Activated naive CD4-positive, alpha-beta T cell treated with anti-CD3 and anti-CD28 coated beads for 36 hours (primary cell): Measurements from ENCODE around the gene CD46. TPM values are rescaled to one million over a fixed set of nuclear protein-coding genes. Genes with fewer than 3 reads are reported as not detected.
A peak's percentile ranks its signal among the peaks of the same experiment; 100 is the strongest.

ENCODE experiments used
- CTCF ChIA-PET: fragments of 350-600 bp; sonication (Branson Sonifier 250); formaldehyde crosslinking; loops from one replicate; lab custom pipeline; 2021; ENCODE audit warnings: antibody characterized with exemption; lab: Charles Lee
- DNase-seq: peaks from one replicate; pipeline ENCODE4 v3.0.0-alpha.2; 2020
- H3K27ac Mint-ChIP-seq: one replicate; pipeline ENCODE4 v1.8.0; 2021; ENCODE audit warnings: mild to moderate bottlenecking, mixed read lengths
- H3K27me3 Mint-ChIP-seq: one replicate; pipeline ENCODE4 v1.8.0; 2021; ENCODE audit warnings: low read depth, mixed read lengths
- H3K36me3 Mint-ChIP-seq: one replicate; pipeline ENCODE4 v1.8.0; 2021; ENCODE audit warnings: low read depth, mixed read lengths
- H3K4me1 Mint-ChIP-seq: one replicate; pipeline ENCODE4 v1.8.0; 2021; ENCODE audit warnings: low read depth, mixed read lengths
- H3K4me3 Mint-ChIP-seq: one replicate; pipeline ENCODE4 v1.8.0; 2021; ENCODE audit warnings: mild to moderate bottlenecking, moderate library complexity, mixed read lengths
- H3K9me3 Mint-ChIP-seq: one replicate; pipeline ENCODE4 v1.8.0; 2021; ENCODE audit warnings: mixed read lengths
- intact Hi-C: fragments of 100-400 bp; cut with micrococcal nuclease; formaldehyde crosslinking; loops from one replicate; pipeline ENCODE4 v1.15.1; 2023
- total RNA-seq, 2 experiments: library from RNA; stranded (reverse); gene quantifications; one replicate each; pipeline ENCODE4 v1.2.3, GENCODE V29; 2021

The CD46 gene
- total RNA-seq, 2 experiments from 2014 or later = 91.0 to 93.4 TPM

DNA sequence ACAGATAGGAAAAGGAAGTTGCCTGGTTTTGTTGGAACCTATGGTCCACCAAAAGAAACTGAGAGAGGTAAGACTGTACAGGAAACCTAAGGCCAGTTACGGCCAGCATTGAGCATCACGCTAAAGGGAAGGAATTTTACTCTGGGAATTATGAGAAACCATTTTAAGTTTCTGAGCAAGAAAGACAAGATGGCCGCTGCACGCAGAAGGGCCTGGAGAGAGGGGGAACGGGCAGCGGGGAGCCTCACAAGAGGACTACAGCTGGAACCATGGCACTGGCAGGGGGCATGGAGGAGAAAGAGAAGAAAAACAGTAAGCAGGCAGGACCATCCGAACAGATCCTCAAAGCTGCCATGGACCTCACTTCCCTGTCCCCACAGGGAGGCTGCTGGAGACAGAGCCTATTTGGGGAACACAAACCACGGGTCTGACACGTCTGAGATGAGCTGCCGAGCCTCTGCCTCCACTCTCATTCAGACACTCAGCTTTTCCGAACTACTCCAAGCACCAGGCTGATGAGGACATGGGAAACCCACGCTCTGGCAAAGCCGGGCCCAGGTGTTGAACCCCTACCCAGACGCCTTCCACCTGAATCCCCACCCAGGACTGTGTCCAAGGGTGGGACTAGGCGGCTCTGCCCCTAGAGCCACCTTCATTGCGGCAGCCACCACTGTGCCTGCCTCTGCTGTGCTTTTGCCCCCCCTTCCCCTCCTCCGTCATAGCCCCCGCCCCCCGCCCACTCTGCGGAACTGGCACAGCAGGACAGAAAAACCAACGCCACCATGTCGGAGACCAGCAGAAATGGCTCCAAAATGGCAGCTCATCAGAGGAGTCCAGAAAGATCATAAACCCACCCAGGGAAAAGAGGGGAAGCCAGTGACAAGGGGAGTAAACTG is 69.0 kb downstream of the CD46 start:
- Mint-ChIP-seq H3K4me1 (peaks cover 87% of the 10 kb centered on the region), H3K36me3 (peaks cover 26% of the 10 kb centered on the region), H3K27ac (peak overlapping the region; percentile 4), H3K9me3 (no peaks in the 10 kb centered on the region), H3K27me3 (no peaks in the 10 kb centered on the region), H3K4me3 (no peak overlapping the region)
- CTCF ChIA-PET = interaction anchor here (1.8 to 4.5 kb wide), 3 partner anchors 23 to 142 kb away, joined by 5 to 36 read pairs (median 34); no protein-coding TSS in a partner anchor
- no peak for DNase-seq
- intact Hi-C loops = loop anchor here (10.0 kb wide), 2 partner anchors 896 to 1934 kb away; partner anchors contain the start of genes FCMR and TRAF3IP3

- no peak for DNase-seq
- Mint-ChIP-seq H3K4me1 (peaks cover 87% of the 10 kb centered on the region), H3K27me3 (no peaks in the 10 kb centered on the region), H3K27ac (no peak overlapping the region), H3K36me3 (peaks cover 22% of the 10 kb centered on the region), H3K4me3 (no peak overlapping the region), H3K9me3 (no peaks in the 10 kb centered on the region)
- intact Hi-C loops = loop anchor here (1.0 to 10.0 kb wide), 3 partner anchors 69 to 1933 kb away; partner anchors contain the start of genes CD46, FCMR and TRAF3IP3
- CTCF ChIA-PET = interaction anchor here (4.3 to 15.6 kb wide), 3 partner anchors 24 to 62 kb away, joined by 34 to 342 read pairs (median 36); no protein-coding TSS in a partner anchor
Measured at GRCh38 chr1:207821464-207822045, 69.7 kb downstream of the CD46 start.

GRCh38 chr1:207822124-207822601 is 70.3 kb downstream of the CD46 start:
- peaks cover 87% of the 10 kb centered on the region for H3K4me1 Mint-ChIP-seq
- H3K4me3 Mint-ChIP-seq = peak overlapping the region; percentile 78
- H3K9me3 Mint-ChIP-seq = no peaks in the 10 kb centered on the region
- intact Hi-C loops = loop anchor here (1.0 to 10.0 kb wide), 3 partner anchors 70 to 1933 kb away; partner anchors contain the start of genes CD46, FCMR and TRAF3IP3
- no peaks in the 10 kb centered on the region for H3K27me3 Mint-ChIP-seq
- CTCF ChIA-PET = interaction anchor here (0.8 to 15.6 kb wide), 9 partner anchors 10 to 141 kb away, joined by 3 to 342 read pairs (median 5); no protein-coding TSS in a partner anchor
- no peak for DNase-seq
- peak overlapping the region; percentile 91 for H3K27ac Mint-ChIP-seq
- peaks cover 22% of the 10 kb centered on the region for H3K36me3 Mint-ChIP-seq

DNA sequence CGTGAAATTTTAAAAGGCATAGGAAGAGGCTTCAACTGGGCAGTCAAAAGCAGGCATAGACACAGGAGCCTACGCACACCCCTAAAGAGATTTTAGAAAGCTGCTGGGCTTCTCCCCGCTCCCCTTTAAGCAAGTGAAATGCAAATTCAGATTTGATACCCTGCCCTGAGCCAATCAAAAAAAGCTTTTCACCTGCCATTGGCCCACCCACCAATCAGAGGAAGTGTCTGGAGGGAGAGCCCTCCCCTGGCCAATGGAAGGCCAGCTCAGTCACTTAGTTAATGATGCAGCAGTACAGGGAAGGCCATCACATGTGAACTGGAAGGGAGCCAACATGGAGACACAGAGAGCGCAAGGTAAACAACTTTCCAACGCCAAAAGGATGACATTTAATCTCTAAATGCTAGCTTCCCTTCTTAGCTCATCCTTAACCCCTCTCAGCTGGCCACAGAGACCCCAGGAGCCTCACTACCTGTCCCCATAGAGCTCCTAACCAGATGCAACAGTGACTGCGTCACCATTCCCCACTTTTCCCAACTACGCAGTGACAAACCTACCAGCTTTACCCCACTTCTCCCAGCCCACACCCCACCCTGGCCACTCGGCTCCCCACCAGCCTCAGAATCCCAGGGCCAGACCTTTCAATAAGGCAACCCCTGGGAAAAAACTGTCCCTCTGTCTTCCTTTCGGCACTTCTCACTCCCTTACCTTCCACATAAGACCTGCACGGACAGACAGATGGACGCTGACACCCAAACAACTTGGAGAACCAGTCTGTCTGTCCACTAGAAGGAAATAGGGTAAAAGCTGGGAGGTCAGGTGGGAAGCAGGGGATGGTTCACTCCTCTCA is 71.0 kb downstream of the CD46 start:
- no peaks in the 10 kb centered on the region for H3K27me3 Mint-ChIP-seq
- peak; percentile 87 for DNase-seq
- CTCF ChIA-PET = interaction anchor here (0.8 to 15.6 kb wide), 11 partner anchors 9 to 141 kb away, joined by 3 to 342 read pairs (median 4); no protein-coding TSS in a partner anchor
- peak overlapping the region; percentile 91 for H3K27ac Mint-ChIP-seq
- H3K4me1 Mint-ChIP-seq = peaks cover 86% of the 10 kb centered on the region
- H3K4me3 Mint-ChIP-seq = peak overlapping the region; percentile 78
- intact Hi-C loops = loop anchor here (1.0 to 10.0 kb wide), 4 partner anchors 71 to 1932 kb away; partner anchors contain the start of genes CD46, CD55, FCMR and TRAF3IP3
- H3K36me3 Mint-ChIP-seq = peaks cover 20% of the 10 kb centered on the region
- H3K9me3 Mint-ChIP-seq = no peaks in the 10 kb centered on the region

DNA sequence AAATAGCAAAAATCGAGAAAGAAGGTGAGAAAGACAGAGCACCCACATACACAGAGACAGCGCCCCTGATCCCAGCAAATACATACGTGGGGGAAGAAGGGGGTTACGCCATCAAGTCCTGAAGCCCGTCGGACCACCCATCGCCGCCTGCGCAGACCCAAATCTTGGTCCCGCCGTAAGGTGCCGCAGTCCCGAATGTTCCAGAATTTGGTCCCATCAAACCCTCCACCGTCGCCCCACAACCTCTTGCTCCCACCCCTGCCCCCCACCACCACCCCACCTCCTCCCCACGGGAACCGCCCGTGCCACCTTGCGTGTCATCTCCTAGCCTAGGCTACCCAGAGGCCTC is 71.7 kb downstream of the CD46 start:
- Mint-ChIP-seq H3K27ac (peak overlapping the region; percentile 91), H3K4me1 (peaks cover 88% of the 10 kb centered on the region), H3K9me3 (no peaks in the 10 kb centered on the region), H3K27me3 (no peaks in the 10 kb centered on the region), H3K4me3 (peak overlapping the region; percentile 78), H3K36me3 (peaks cover 18% of the 10 kb centered on the region)
- CTCF ChIA-PET = interaction anchor here (0.7 to 15.6 kb wide), 14 partner anchors 11 to 139 kb away, joined by 3 to 342 read pairs (median 5); no protein-coding TSS in a partner anchor
- intact Hi-C loops = loop anchor here (1.0 to 10.0 kb wide), 3 partner anchors 502 to 1931 kb away; partner anchors contain the start of genes CD55, FCMR and TRAF3IP3
- DNase-seq = no peak

- H3K9me3 Mint-ChIP-seq = no peaks in the 10 kb centered on the region
- H3K27me3 Mint-ChIP-seq = no peaks in the 10 kb centered on the region
- peaks cover 93% of the 10 kb centered on the region for H3K4me1 Mint-ChIP-seq
- peak; percentile 92 for DNase-seq
- H3K4me3 Mint-ChIP-seq = peak overlapping the region; percentile 78
- H3K36me3 Mint-ChIP-seq = peaks cover 15% of the 10 kb centered on the region
- CTCF ChIA-PET = interaction anchor here (0.7 to 15.6 kb wide), 14 partner anchors 10 to 139 kb away, joined by 3 to 342 read pairs (median 5); no protein-coding TSS in a partner anchor
- peak overlapping the region; percentile 91 for H3K27ac Mint-ChIP-seq
- intact Hi-C loops = loop anchor here (1.0 to 10.0 kb wide), 3 partner anchors 503 to 1931 kb away; partner anchors contain the start of genes CD55, FCMR and TRAF3IP3
Measured at GRCh38 chr1:207823880-207824566, 72.2 kb downstream of the CD46 start.

GRCh38 chr1:207824691-207825408 is 73.0 kb downstream of the CD46 start:
- no peak for DNase-seq
- H3K9me3 Mint-ChIP-seq = no peaks in the 10 kb centered on the region
- peaks cover 13% of the 10 kb centered on the region for H3K36me3 Mint-ChIP-seq
- intact Hi-C loops = loop anchor here (5.0 to 10.0 kb wide), 3 partner anchors 773 to 1930 kb away; partner anchors contain the start of genes FCMR, PFKFB2, TRAF3IP3 and YOD1
- peak overlapping the region; percentile 69 for H3K4me3 Mint-ChIP-seq
- CTCF ChIA-PET = interaction anchor here (0.9 to 15.6 kb wide), 10 partner anchors 10 to 140 kb away, joined by 3 to 342 read pairs (median 10); no protein-coding TSS in a partner anchor
- H3K27ac Mint-ChIP-seq = peak overlapping the region; percentile 91
- H3K4me1 Mint-ChIP-seq = peaks cover 95% of the 10 kb centered on the region
- H3K27me3 Mint-ChIP-seq = no peaks in the 10 kb centered on the region

DNA sequence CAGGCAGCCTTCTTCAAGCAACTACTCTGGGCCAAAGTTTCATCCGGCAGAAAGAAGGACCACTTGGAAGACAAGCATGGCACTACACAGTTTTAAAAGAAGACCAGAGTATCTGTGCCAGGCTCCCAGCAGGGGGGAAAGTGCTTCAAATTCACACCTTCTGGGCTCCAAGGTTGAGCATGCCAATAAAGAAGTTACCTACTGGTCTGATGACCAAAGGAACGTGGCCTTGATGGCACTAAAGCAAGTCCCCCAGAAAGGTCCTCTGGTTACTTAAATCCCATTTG is 73.5 kb downstream of the CD46 start:
- no peak for DNase-seq
- Mint-ChIP-seq H3K4me3 (peak overlapping the region; percentile 69), H3K27me3 (no peaks in the 10 kb centered on the region), H3K27ac (peak overlapping the region; percentile 91), H3K9me3 (no peaks in the 10 kb centered on the region), H3K36me3 (peaks cover 13% of the 10 kb centered on the region), H3K4me1 (peaks cover 95% of the 10 kb centered on the region)
- intact Hi-C loops = loop anchor here (5.0 to 10.0 kb wide), 3 partner anchors 773 to 1929 kb away; partner anchors contain the start of genes FCMR, PFKFB2, TRAF3IP3 and YOD1
- CTCF ChIA-PET = interaction anchor here (0.9 to 15.6 kb wide), 6 partner anchors 14 to 140 kb away, joined by 3 to 342 read pairs (median 6); no protein-coding TSS in a partner anchor

GRCh38 chr1:207825719-207826556 is 74.1 kb downstream of the CD46 start:
- Mint-ChIP-seq H3K4me3 (peak overlapping the region; percentile 69), H3K27me3 (no peaks in the 10 kb centered on the region), H3K9me3 (no peaks in the 10 kb centered on the region), H3K36me3 (peaks cover 13% of the 10 kb centered on the region), H3K27ac (peak overlapping the region; percentile 91), H3K4me1 (peaks cover 95% of the 10 kb centered on the region)
- intact Hi-C loops = loop anchor here (1.0 to 10.0 kb wide), 8 partner anchors 29 to 1929 kb away; partner anchors contain the start of genes CD46, FCMR, PFKFB2 and TRAF3IP3
- peak; percentile 95 for DNase-seq
- CTCF ChIA-PET = interaction anchor here (0.5 to 15.6 kb wide), 11 partner anchors 15 to 139 kb away, joined by 3 to 342 read pairs (median 5); no protein-coding TSS in a partner anchor
